Activated CD8-positive, alpha-beta memory T cell treated with anti-CD3 and anti-CD28 coated beads, Interleukin-2, amount 10 ng/mL, durations not matched to agents 7 days and 5 days (primary cell): ENCODE measurements around the gene TWF2. TPM values are rescaled to one million over a fixed set of nuclear protein-coding genes. Genes with fewer than 3 reads are reported as not detected.
"Not testable (repeated sequence)": the region's sequence is repeated elsewhere in the genome, so short reads cannot be mapped to it uniquely, and the experiment has no call there.

ENCODE experiments used
- ATAC-seq: fragments of 150-1000 bp; cut with Tn5 transposase; one replicate; pipeline ENCODE4 v1.10.0; 2021; ENCODE audit warnings: moderate library complexity
- CTCF ChIA-PET: fragments of 350-600 bp; sonication (Branson Sonifier 250); formaldehyde crosslinking; loops from one replicate; lab custom pipeline; 2021; ENCODE audit warnings: antibody characterized with exemption; lab: Charles Lee
- DNase-seq: peaks from one replicate; pipeline ENCODE4 v3.0.0-alpha.2; 2020
- H3K27ac Mint-ChIP-seq: one replicate; pipeline ENCODE4 v1.8.0; 2021; ENCODE audit warnings: mild to moderate bottlenecking, mixed read lengths
- H3K27me3 Mint-ChIP-seq: one replicate; pipeline ENCODE4 v1.8.0; 2021; ENCODE audit warnings: mixed read lengths
- H3K36me3 Mint-ChIP-seq: one replicate; pipeline ENCODE4 v1.8.0; 2021; ENCODE audit warnings: mild to moderate bottlenecking, mixed read lengths
- H3K4me1 Mint-ChIP-seq: one replicate; pipeline ENCODE4 v1.8.0; 2021; ENCODE audit warnings: mixed read lengths
- H3K4me3 Mint-ChIP-seq: one replicate; pipeline ENCODE4 v1.8.0; 2021; ENCODE audit warnings: mild to moderate bottlenecking, moderate library complexity, mixed read lengths
- H3K9me3 Mint-ChIP-seq: one replicate; pipeline ENCODE4 v1.8.0; 2022; ENCODE audit warnings: low read depth, mixed read lengths
- total RNA-seq, 2 experiments: library from RNA; stranded (reverse); gene quantifications; one replicate each; pipeline ENCODE4 v1.2.3, GENCODE V29; 2021

The TWF2 gene
- 100 to 1,000 TPM; 110 to 131 TPM for total RNA-seq

DNA sequence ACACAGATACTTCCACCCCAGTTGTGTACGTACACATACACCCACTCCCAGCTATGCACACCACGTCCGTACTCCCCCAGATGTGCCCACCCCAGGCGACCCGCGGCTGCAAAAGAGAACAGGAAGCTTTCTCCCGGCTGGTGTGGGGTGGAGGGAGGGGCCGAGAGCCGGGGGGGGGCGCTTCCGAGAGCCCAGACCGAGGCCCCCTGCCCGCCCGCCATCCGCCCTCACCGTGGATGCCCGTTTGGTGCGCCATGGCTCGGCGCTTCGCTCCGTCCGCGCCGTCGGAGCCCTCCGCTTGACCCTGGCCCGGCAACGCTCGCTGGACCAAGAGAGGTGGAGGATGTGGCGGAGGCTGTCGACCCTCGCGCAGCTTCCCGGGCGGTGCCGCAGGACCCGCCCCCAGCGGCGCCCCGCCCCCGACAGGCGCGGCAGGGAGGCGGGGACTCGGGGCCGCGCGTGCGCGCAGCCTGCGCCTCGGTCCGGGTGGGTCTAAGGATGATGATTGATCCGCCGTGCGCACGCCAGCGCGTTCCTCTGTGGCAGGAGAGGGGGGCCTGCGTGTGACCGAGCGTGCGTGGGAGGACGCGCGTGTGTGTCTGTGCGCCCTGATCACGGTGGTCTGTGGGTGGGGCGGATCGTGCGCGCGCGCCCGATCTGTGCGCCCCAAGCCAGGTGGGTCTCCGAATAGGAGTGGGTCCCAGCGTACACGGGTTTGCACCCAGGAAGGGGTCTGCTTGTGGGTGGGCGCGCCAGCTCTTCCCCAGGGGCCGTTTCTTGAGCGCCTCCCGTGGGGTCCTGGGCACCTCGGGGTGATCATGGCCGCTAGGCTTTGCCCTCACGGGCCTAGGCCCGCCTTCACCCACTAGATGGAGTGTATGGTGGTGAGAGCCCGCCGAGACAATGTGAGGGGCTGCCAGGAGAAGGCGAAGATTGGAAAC is at the start of gene TWF2:
Gene TWF2 (minus strand): TSS at position 398 of the 941 bp plus-strand sequence. CDS start 142 bp downstream, at position 256.
- Mint-ChIP-seq H3K9me3 (no peaks in the 10 kb centered on the region), H3K27me3 (no peaks in the 10 kb centered on the region), H3K36me3 (peaks cover 28% of the 10 kb centered on the region), H3K4me1 (peaks cover 68% of the 10 kb centered on the region), H3K4me3 (peak within 1 kb of the TSS; percentile 96), H3K27ac (peak within 1 kb of the TSS; percentile 95)
- ATAC-seq (peak; percentile 86), DNase-seq (peak; percentile 87)
- CTCF ChIA-PET, result interaction anchor here (0.7 to 13.8 kb wide), 13 partner anchors 9 to 207 kb away, joined by 3 to 176 read pairs (median 4); partner anchors contain the start of genes GLYCTK, TLR9 and WDR82

DNA sequence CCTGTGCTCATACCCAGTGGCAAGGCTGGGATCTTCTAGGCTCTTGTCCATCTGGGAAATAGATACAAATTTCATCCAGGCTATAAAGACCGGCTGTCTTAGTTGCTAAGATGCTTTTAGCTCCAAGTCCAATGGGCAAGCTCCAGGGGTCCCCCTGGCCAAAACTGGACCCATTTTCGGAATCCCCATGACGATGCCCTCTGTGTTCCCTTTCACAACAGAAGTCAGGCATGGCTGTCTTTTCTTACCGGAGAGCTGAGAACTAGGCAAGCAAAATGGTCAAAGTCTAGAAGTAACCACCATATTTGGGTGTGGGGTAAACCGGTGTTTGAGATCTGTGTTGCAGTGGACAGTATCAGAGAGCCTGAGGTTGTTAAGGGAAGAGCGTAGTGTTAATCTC is 49.7 kb upstream of the TWF2 start:
- Mint-ChIP-seq H3K4me3 (peak overlapping the region; percentile 96), H3K4me1 (peaks cover 50% of the 10 kb centered on the region), H3K27me3 (no peaks in the 10 kb centered on the region), H3K9me3 (no peaks in the 10 kb centered on the region), H3K36me3 (no peaks in the 10 kb centered on the region), H3K27ac (peak overlapping the region; percentile 100)
- ATAC-seq (no peak), DNase-seq (no peak)
- CTCF ChIA-PET, result interaction anchor here (1.5 to 6.7 kb wide), 8 partner anchors 10 to 158 kb away, joined by 3 to 64 read pairs (median 17); partner anchors contain the start of genes SEMA3G, TWF2 and WDR82

DNA sequence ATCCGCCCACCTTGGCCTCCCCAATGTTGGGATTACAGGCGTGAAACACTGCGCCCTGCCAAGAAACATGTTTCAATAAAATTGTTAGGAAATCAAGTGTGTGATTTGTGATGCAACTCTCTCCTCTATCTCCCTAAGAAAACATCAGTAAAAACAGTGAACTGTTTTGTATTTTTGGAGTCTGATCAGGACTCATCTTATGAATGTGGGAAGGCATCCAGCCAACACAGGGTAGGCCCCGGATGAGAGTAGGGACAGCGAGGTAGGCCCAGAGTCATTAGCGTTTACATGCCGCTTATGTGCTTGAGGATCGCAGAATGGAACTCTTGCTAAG is 47.8 kb upstream of the TWF2 start:
- Mint-ChIP-seq H3K4me3 (peak overlapping the region; percentile 96), H3K4me1 (peaks cover 61% of the 10 kb centered on the region), H3K27me3 (no peaks in the 10 kb centered on the region), H3K36me3 (peaks cover 1% of the 10 kb centered on the region), H3K27ac (peak overlapping the region; percentile 100), H3K9me3 (no peaks in the 10 kb centered on the region)
- CTCF ChIA-PET, result interaction anchor here (1.3 to 6.7 kb wide), 7 partner anchors 8 to 65 kb away, joined by 4 to 52 read pairs (median 11); partner anchors contain the start of genes TWF2 and WDR82
- ATAC-seq (no peak), DNase-seq (no peak)

DNA sequence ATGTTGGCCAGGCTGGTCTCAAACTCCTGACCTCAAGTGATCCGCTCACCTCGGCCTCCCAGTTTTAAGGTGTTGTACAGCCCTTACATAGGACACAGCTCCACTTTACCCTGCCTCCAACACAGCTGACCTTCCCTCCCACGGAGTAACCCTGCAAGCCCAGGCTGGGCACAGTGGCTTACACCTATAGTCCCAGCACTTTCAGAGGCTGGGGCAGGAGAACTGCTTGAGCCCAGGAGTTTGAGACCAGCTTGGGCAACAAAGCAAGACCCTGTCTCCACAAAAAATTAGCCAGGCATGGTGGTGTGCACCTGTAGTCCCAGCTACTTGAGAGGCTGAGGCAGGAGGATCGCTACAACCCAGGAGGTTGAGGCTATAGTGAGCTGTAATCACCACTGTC is 45.1 kb upstream of the TWF2 start:
- H3K27me3 Mint-ChIP-seq, result not testable (repeated sequence)

DNA sequence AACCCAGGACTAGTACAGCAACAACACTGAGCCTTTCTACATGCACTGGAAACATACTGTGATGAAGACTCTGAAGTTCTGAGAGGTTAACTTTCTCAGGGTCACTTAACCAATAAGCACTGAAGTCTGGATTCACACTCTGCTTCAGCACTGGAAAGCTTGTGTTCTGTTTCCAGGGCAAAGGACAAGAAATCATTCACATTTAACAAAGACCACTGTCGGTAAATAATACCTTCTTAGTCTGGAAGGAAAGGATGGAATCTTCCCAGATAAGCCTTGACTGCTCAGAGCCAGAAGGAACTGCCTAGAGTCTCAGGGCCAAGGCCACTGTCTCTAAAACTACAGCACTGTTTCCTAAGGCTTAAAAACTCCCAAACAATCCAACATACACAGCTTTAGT is 44.3 kb upstream of the TWF2 start:
- ATAC-seq (no peak), DNase-seq (no peak)
- Mint-ChIP-seq H3K27me3 (no peaks in the 10 kb centered on the region), H3K9me3 (no peaks in the 10 kb centered on the region), H3K4me1 (peaks cover 59% of the 10 kb centered on the region), H3K36me3 (peaks cover 9% of the 10 kb centered on the region), H3K27ac (peak overlapping the region; percentile 94), H3K4me3 (no peak overlapping the region)
- CTCF ChIA-PET, result interaction anchor here (0.7 to 9.7 kb wide), 8 partner anchors 30 to 66 kb away, joined by 3 to 176 read pairs (median 7); partner anchors contain the start of genes PPM1M and TWF2

More for the DNA sequence above, 45.1 kb upstream of the TWF2 start:
- not testable (repeated sequence) for ATAC-seq, H3K4me3 Mint-ChIP-seq, DNase-seq, H3K36me3 Mint-ChIP-seq, H3K9me3 Mint-ChIP-seq
- H3K4me1 Mint-ChIP-seq, result peaks cover 65% of the 10 kb centered on the region
- peak overlapping the region; percentile 94 for H3K27ac Mint-ChIP-seq
- CTCF ChIA-PET, result interaction anchor here (0.7 to 9.7 kb wide), 7 partner anchors 44 to 67 kb away, joined by 3 to 176 read pairs (median 6); partner anchors contain the start of genes PPM1M and TWF2

DNA sequence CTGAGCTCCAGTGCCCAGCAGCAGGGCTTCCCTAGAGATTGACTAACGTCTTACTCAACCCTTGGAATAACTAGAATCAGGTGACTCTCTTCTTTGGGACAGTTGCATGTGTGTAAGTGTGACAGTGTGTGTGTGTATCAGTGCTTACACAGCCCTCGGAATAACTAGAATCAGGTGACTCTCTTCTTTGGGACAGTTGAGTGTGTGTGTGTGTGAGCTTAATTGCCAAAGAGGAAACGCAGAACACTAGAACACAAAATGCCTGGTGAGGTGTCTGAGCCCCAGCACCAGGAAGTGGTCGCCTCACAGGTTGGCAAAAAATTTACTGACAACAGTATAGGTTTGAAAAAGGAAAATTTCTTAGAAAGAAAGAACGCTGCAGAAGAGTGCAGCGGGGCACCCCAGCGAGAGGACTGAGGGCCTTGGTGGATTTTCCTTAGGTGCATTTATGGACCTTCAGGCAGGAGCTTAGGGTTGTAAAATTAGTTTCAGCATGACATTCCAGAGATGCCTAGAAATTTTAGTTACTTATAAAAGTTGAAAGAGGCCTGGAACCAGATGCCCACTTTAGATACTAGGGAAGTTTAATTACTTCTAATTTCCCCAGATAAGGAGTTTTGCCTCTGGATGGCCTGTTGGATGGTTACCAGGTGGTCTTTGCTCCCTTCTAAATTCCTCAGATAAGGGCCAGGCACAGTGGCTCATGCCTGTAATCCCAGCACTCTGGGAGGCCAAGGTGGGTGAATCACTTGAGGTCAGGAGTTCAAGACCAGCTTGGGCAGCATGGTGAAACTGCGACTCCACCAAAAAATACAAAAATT is 43.2 kb upstream of the TWF2 start:
- Mint-ChIP-seq H3K4me3 (peak overlapping the region; percentile 51), H3K27me3 (no peaks in the 10 kb centered on the region), H3K4me1 (peaks cover 59% of the 10 kb centered on the region), H3K27ac (peak overlapping the region; percentile 94), H3K9me3 (no peaks in the 10 kb centered on the region), H3K36me3 (peaks cover 14% of the 10 kb centered on the region)
- DNase-seq (peak; percentile 80), ATAC-seq (peak; percentile 15)
- CTCF ChIA-PET, result interaction anchor here (0.6 to 9.7 kb wide), 9 partner anchors 21 to 298 kb away, joined by 3 to 176 read pairs (median 5); partner anchors contain the start of genes PPM1M and TWF2

DNA sequence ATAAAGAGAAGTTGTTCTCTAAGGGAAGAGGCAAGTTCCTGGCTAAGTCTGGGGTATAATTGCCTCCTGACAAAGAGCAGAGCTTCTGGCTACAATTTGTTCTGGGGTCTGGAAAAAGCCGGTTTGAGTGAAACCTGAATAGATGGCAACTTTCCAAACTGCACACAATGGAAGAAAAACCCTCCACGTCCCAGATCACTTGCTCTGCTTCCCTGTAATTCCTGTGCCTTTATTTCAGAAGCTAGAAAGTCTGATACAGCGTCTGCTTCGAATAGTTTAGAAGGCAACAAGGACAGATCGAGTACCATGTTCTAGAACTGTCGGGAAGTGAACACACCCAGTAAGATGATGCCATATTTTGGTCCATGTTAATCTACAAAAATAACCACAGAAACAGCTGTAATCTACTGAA is 41.1 kb upstream of the TWF2 start:
- Mint-ChIP-seq H3K9me3 (no peaks in the 10 kb centered on the region), H3K27me3 (no peaks in the 10 kb centered on the region), H3K36me3 (peaks cover 31% of the 10 kb centered on the region), H3K4me3 (peak overlapping the region; percentile 99), H3K27ac (peak overlapping the region; percentile 98), H3K4me1 (peaks cover 54% of the 10 kb centered on the region)
- CTCF ChIA-PET, result interaction anchor here (1.1 to 9.7 kb wide), 8 partner anchors 9 to 60 kb away, joined by 6 to 176 read pairs (median 47); partner anchors contain the start of genes GLYCTK, PPM1M and TWF2
- DNase-seq (no peak), ATAC-seq (no peak)

DNA sequence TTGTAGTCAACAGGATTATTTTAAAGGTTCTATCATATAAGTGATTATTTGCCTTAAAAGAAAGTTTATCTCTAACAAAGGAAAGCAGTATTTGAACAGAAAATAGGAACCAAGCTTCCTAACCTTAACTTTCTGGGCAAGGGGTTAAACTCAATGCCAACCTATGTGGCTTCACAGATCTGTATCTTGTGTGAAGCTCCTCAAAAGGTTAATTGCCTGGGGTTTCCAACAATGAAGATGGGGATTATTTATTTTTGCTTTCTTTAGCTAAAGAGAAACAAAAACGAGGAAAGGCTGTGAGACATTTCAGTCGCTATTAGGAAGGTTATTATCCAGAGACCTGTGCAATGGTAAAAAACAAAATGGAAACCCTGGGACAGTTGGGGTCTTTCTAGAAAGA is 40.6 kb upstream of the TWF2 start:
- Mint-ChIP-seq H3K27ac (peak overlapping the region; percentile 98), H3K4me1 (peaks cover 56% of the 10 kb centered on the region), H3K9me3 (no peaks in the 10 kb centered on the region), H3K36me3 (peaks cover 33% of the 10 kb centered on the region), H3K27me3 (no peaks in the 10 kb centered on the region), H3K4me3 (peak overlapping the region; percentile 99)
- ATAC-seq (no peak), DNase-seq (no peak)
- CTCF ChIA-PET, result interaction anchor here (1.0 to 9.7 kb wide), 10 partner anchors 8 to 98 kb away, joined by 4 to 176 read pairs (median 30); partner anchors contain the start of genes GLYCTK, PPM1M and TWF2

DNA sequence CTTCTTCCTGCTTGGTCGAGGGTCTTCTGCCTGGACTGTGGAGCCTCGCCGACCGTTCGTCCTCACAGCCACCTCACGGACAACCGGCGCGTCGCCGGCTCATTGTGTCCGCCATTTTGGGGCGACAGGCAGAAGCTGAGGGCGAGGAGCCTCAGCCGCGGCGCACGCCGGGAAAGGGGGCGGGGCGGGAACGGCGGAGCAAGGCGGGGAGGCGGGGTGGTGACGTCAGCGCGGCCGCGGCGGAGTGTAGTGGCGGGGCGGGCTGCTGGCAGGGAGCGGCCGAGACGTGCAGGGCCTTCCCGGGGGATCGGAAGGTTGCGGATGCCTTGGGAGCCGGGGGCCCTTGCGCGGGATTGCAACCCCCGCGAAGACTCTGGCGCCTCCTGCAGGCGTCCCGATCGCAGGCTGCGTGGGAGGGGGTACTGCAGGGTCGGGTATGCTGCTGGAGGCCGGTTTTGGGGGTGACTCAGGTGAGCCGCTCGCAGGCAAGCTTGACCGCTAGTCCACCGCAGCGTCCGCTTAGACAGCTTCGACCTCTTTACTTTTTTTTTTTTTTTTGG is 39.6 kb upstream of the TWF2 start, which contains the start of gene WDR82:
Gene WDR82 (minus strand): TSS at position 140 of the 560 bp plus-strand sequence. CDS start 288 bp downstream, outside the sequence.
- H3K4me3 Mint-ChIP-seq, result peak within 1 kb of the TSS; percentile 99
- H3K4me1 Mint-ChIP-seq, result peaks cover 61% of the 10 kb centered on the region
- peak within 1 kb of the TSS; percentile 98 for H3K27ac Mint-ChIP-seq
- CTCF ChIA-PET, result interaction anchor here (1.0 to 9.7 kb wide), 13 partner anchors 11 to 97 kb away, joined by 3 to 176 read pairs (median 11); partner anchors contain the start of genes GLYCTK, PPM1M, TLR9 and TWF2
- peak; percentile 76 for ATAC-seq
- H3K36me3 Mint-ChIP-seq, result peaks cover 42% of the 10 kb centered on the region
- no peaks in the 10 kb centered on the region for H3K27me3 Mint-ChIP-seq
- peak; percentile 98 for DNase-seq
- no peaks in the 10 kb centered on the region for H3K9me3 Mint-ChIP-seq

DNA sequence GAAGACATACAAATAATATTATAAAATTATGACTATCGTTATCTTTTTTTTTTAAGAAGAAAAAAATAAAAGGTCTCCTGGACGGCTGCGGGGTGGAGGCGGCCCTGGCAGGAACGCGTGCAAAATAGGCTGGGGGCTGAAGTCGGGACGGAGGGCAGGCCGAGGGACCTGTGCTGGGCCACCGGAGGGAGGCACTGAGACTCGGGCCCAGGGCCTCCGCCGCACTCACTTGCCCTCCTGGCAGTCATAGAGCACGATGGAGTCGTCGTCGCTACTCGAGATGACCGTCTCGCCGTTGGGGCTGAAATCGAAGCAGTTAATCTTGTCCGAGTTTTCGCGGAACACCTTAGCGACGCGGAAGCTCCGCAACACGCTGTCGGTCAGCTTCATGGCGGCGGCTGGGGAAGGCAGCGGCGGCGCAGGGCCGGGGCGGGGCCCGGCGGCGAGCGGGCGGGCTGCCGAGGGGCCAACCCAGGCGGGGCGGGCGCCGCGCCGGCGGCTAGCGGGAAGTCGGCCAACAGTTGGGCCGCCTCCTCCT is 39.1 kb upstream of the TWF2 start:
- H3K4me3 Mint-ChIP-seq, result peak overlapping the region; percentile 99
- ATAC-seq, result peak; percentile 66
- H3K9me3 Mint-ChIP-seq, result no peaks in the 10 kb centered on the region
- peaks cover 47% of the 10 kb centered on the region for H3K36me3 Mint-ChIP-seq
- H3K4me1 Mint-ChIP-seq, result peaks cover 61% of the 10 kb centered on the region
- peak overlapping the region; percentile 98 for H3K27ac Mint-ChIP-seq
- H3K27me3 Mint-ChIP-seq, result no peaks in the 10 kb centered on the region
- DNase-seq, result no peak
- CTCF ChIA-PET, result interaction anchor here (0.6 to 9.7 kb wide), 18 partner anchors 10 to 169 kb away, joined by 3 to 176 read pairs (median 6); partner anchors contain the start of genes GLYCTK, PPM1M, TLR9 and TWF2

DNA sequence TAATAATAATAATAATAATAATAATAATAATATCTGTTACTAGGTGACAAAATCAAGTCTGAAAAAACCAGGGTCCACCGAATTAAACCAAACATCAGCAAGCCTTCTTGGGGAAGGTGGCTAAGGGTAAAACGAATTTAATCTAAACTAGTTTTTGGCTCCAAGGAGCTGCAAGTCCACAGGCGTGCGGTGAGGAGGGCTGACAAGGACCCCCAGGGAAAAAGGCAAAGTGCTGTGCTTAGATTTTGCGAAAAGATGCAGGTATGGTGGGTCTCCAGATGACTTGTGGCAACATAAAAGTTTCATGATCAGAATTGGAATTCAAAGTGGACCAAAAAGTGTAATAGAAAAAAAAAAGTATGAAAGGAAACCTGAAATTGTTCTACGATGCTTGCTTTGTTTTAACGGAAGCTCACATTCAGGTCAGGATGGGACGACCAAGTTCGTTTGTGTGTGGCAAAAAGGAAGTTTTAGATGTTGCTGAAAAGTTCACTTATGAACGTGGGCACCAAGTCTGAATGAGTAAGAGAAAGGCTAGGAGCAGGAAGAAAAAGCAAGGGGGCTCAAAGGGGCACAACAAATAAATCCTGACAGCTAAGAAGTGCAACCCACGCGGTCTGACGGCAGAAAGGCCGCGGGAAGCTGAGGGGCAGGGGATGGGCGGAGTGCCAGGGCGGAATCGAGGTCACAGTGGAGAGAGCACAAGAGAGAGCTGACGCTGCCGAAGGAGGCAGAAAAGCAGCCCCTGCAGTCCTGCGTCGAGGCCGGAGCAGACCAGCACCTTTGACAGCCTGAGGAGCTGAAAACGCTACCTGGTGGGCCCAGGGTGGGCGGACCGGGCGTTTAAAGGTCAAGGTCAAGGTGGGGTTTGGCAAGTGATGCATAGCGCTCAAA is 38.4 kb upstream of the TWF2 start:
- Mint-ChIP-seq H3K4me1 (peaks cover 61% of the 10 kb centered on the region), H3K27me3 (no peaks in the 10 kb centered on the region), H3K27ac (peak overlapping the region; percentile 96), H3K9me3 (no peaks in the 10 kb centered on the region), H3K36me3 (peaks cover 53% of the 10 kb centered on the region), H3K4me3 (peak overlapping the region; percentile 99)
- ATAC-seq (peak; percentile 22), DNase-seq (peak; percentile 86)
- CTCF ChIA-PET, result interaction anchor here (0.6 to 9.7 kb wide), 16 partner anchors 8 to 170 kb away, joined by 3 to 176 read pairs (median 5); partner anchors contain the start of genes GLYCTK, PPM1M, TLR9 and TWF2
